Measurements from ENCODE around the gene CYP46A1. TPM values are rescaled to one million over a fixed set of nuclear protein-coding genes. Genes with fewer than 3 reads are reported as not detected.

CYP46A1 gene
- total and polyA plus RNA-seq, 2 donors (not counting 1 experiment from before 2014, with no cell fraction given), result 0.27 to 0.28 TPM

DNA sequence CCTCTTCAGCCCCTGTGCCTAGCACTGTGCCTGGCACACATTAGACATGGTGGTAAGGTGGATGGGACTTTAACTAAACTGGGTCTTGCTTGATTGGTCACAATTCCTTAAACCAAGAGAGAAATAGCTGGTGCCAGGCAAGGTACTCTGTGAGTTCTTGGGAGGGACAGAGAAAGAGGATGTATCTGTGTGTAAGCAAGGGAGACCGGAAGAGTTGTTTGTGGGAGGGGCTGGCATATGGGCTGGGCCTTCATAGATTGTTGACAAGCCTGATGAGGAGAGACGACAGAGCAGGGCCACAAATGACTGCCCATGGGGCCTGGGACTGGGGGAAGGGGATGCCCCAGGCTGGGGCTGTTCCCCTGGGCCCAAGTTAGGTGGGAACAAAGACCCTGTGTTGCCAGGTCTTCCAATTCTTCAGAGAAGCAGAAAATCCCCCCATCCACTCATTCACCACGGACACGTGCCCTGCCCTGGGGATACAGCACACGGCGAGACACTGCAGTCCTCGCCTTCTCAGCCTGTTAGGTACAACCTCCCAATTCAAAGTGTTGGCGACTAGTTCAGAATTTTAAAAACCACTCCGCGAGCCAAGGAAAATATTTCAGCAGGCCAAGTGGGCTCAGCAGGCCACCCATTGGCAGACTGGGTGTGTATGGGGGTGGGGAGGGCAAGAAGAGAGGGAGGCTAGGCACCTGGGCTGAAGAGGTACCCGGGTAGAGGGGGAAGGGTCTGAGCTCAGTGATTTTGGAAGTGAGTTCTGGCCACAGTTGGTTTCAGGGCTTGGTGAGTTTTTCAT lies 11.4 kb upstream of the CYP46A1 start:
- peaks cover 0 to 25% (median 2%) of the 10 kb centered on the region in 4 experiments for H3K27me3 ChIP-seq (replicated peaks in 1 of 4; ENCODE audit: control extremely low read depth in 1 of 4, control insufficient read depth in 3 of 4, insufficient read depth in 4 of 4, low read length in 3 of 4)
- no peak overlapping the region for H3K4me3 Mint-ChIP-seq
- no peaks in the 10 kb centered on the region for H3K9me3 Mint-ChIP-seq (ENCODE audit: insufficient read depth)
- H3K79me2 ChIP-seq (ENCODE audit: control insufficient read depth, insufficient read depth, low read length), result no peaks in the 10 kb centered on the region
- peaks cover 0 to 6% of the 10 kb centered on the region in 2 donors for H3K4me1 ChIP-seq (ENCODE audit: control insufficient read depth in 2 of 2, insufficient read depth in 2 of 2, low read length in 2 of 2)
- no peak for DNase-seq
- peaks cover 18% of the 10 kb centered on the region for H3K27me3 Mint-ChIP-seq
- H3K9me3 ChIP-seq (ENCODE audit: control extremely low read depth in 1 of 3, control insufficient read depth in 2 of 3, insufficient read depth in 1 of 3, low read length in 2 of 3), result peaks cover 0 to 13% (median 2%) of the 10 kb centered on the region in 3 donors
- H2AFZ ChIP-seq (ENCODE audit: insufficient read depth, low read depth, low read length, poor library complexity, severe bottlenecking), result no peak overlapping the region
- peaks cover 9% of the 10 kb centered on the region for H3K4me1 Mint-ChIP-seq
- peak overlapping the region; percentile 26 for H3K27ac Mint-ChIP-seq
- peak; percentile 53 for ATAC-seq (ENCODE audit: low read depth)
- TF ChIP-seq, protein P1, sequence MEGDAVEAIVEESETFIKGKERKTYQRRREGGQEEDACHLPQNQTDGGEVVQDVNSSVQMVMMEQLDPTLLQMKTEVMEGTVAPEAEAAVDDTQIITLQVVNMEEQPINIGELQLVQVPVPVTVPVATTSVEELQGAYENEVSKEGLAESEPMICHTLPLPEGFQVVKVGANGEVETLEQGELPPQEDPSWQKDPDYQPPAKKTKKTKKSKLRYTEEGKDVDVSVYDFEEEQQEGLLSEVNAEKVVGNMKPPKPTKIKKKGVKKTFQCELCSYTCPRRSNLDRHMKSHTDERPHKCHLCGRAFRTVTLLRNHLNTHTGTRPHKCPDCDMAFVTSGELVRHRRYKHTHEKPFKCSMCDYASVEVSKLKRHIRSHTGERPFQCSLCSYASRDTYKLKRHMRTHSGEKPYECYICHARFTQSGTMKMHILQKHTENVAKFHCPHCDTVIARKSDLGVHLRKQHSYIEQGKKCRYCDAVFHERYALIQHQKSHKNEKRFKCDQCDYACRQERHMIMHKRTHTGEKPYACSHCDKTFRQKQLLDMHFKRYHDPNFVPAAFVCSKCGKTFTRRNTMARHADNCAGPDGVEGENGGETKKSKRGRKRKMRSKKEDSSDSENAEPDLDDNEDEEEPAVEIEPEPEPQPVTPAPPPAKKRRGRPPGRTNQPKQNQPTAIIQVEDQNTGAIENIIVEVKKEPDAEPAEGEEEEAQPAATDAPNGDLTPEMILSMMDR (IDR thresholded peaks at IDR 0.05), result no peak
- TF ChIP-seq EZH2 (IDR thresholded peaks at IDR 0.05; ENCODE audit: borderline replicate concordance, insufficient read depth, low read depth, low read length, poor library complexity, severe bottlenecking), result no peak
- no peak overlapping the region for H3K9ac ChIP-seq (ENCODE audit: low read length)
- POLR2A ChIA-PET, result no interaction called here
- no peak overlapping the region for H3K27ac ChIP-seq (ENCODE audit: low read length in 2 of 2)
- 72% methylated on average over 6 of the region's 11 CpGs for WGBS (ENCODE audit: insufficient coverage)
- intact Hi-C loops (cut with micrococcal nuclease), result no loop called here
- H3K4me3 ChIP-seq (ENCODE audit: control extremely low read depth in 1 of 5, extremely low read depth in 1 of 5, insufficient read depth in 1 of 5, low read depth in 2 of 5, low read length in 4 of 5), result no peak overlapping the region
- H3K36me3 ChIP-seq (replicated peaks in 1 of 2; ENCODE audit: control extremely low read depth in 1 of 2, control insufficient read depth in 1 of 2, extremely low read depth in 1 of 2, insufficient read depth in 2 of 2, low read length in 1 of 2), result no peaks in the 10 kb centered on the region
- no peak overlapping the region for H3K4me2 ChIP-seq (replicated peaks; ENCODE audit: low read depth, low read length, poor library complexity, severe bottlenecking)
- CTCF ChIA-PET, result no interaction called here
- no peaks in the 10 kb centered on the region for H4K20me1 ChIP-seq (ENCODE audit: control insufficient read depth, insufficient read depth, low read length, poor library complexity, severe bottlenecking)

DNA sequence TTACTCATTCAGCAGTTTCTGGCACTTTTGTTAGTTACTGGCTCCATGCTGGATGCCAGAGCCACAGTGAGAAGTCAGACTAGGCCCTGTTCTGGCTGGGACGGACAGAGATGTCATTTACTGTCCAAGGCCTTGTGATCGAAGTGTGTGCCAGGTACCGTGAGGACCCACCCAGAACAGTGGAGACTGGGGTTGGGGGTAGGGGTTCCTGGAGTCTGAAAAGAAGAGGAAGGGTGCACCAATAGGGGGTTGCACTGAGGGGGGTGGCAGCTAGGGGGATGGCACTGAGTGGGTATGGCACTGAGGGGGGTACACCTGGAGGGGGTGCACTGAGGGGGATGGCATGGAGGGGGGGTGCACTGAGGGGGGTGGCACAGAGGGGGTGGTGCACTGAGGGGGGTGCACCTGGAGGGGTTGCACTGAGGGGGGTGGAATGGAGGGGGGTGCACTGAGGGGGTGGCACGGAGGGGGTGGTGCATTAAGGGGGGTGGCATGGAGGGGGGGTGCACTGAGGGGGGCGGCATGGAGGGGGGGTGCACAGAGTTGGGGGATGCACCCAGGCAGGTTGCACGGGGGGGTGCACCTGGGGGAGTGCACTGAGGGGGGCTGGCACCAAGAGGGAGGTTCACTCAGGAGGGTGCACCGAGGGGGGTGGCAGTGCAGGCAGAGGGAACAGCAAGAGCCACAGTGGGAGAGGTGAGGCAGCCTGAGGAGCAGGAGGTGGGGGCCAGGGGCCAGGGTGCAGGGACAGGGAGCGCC lies 10.6 kb upstream of the CYP46A1 start:
- ChIA-PET CTCF (no interaction called here), POLR2A (no interaction called here)
- H3K4me3 Mint-ChIP-seq, result no peak overlapping the region

More for the DNA sequence above, 10.6 kb upstream of the CYP46A1 start:
- whole genome bisulfite sequencing (ENCODE audit: insufficient coverage), result 91% methylated on average over 6 of the region's 8 CpGs
- no peak overlapping the region for H3K27ac Mint-ChIP-seq
- peaks cover 9% of the 10 kb centered on the region for H3K4me1 Mint-ChIP-seq
- ATAC-seq (ENCODE audit: low read depth) (no peak), DNase-seq (no peak)
- Histone ChIP-seq H3K4me1 (ENCODE audit: control insufficient read depth in 2 of 2, insufficient read depth in 2 of 2, low read length in 2 of 2) (peaks cover 0 to 6% of the 10 kb centered on the region in 2 donors), H3K79me2 (ENCODE audit: control insufficient read depth, insufficient read depth, low read length) (no peaks in the 10 kb centered on the region), H3K9ac (ENCODE audit: low read length) (no peak overlapping the region), H3K27ac (ENCODE audit: low read length in 2 of 2) (no peak overlapping the region), H3K9me3 (ENCODE audit: control extremely low read depth in 1 of 3, control insufficient read depth in 2 of 3, insufficient read depth in 1 of 3, low read length in 2 of 3) (peaks cover 0 to 19% (median 2%) of the 10 kb centered on the region in 3 donors), H4K20me1 (ENCODE audit: control insufficient read depth, insufficient read depth, low read length, poor library complexity, severe bottlenecking) (no peaks in the 10 kb centered on the region), H3K4me3 (ENCODE audit: control extremely low read depth in 1 of 5, extremely low read depth in 1 of 5, insufficient read depth in 1 of 5, low read depth in 2 of 5, low read length in 4 of 5) (no peak overlapping the region), H2AFZ (ENCODE audit: insufficient read depth, low read depth, low read length, poor library complexity, severe bottlenecking) (no peak overlapping the region), H3K27me3 (replicated peaks in 1 of 4; ENCODE audit: control extremely low read depth in 1 of 4, control insufficient read depth in 3 of 4, insufficient read depth in 4 of 4, low read length in 3 of 4) (peaks cover 0 to 25% (median 1%) of the 10 kb centered on the region in 4 experiments), H3K36me3 (replicated peaks in 1 of 2; ENCODE audit: control extremely low read depth in 1 of 2, control insufficient read depth in 1 of 2, extremely low read depth in 1 of 2, insufficient read depth in 2 of 2, low read length in 1 of 2) (no peaks in the 10 kb centered on the region), H3K4me2 (replicated peaks; ENCODE audit: low read depth, low read length, poor library complexity, severe bottlenecking) (no peak overlapping the region)
- no peaks in the 10 kb centered on the region for H3K9me3 Mint-ChIP-seq (ENCODE audit: insufficient read depth)
- TF ChIP-seq EZH2 (IDR thresholded peaks at IDR 0.05; ENCODE audit: borderline replicate concordance, insufficient read depth, low read depth, low read length, poor library complexity, severe bottlenecking), result no peak
- TF ChIP-seq, protein P1 (IDR thresholded peaks at IDR 0.05), result no peak
- peaks cover 18% of the 10 kb centered on the region for H3K27me3 Mint-ChIP-seq
- intact Hi-C loops (cut with micrococcal nuclease), result no loop called here

Data from B cell (primary cell).